Activated naive CD4-positive, alpha-beta T cell treated with anti-CD3 and anti-CD28 coated beads, Interleukin-2, amount 50 U/mL, for 24 hours (primary cell): ENCODE data around the gene TMEM59L.
A peak's percentile ranks its signal among the peaks of the same experiment; 100 is the strongest.

ENCODE experiments used
- H3K27ac Mint-ChIP-seq: one replicate; pipeline ENCODE4 v1.8.0; 2021; ENCODE audit warnings: mild to moderate bottlenecking, mixed read lengths
- H3K27me3 Mint-ChIP-seq: one replicate; pipeline ENCODE4 v1.8.0; 2021; ENCODE audit warnings: mixed read lengths
- H3K36me3 Mint-ChIP-seq: one replicate; pipeline ENCODE4 v1.8.0; 2021; ENCODE audit warnings: mixed read lengths
- H3K4me1 Mint-ChIP-seq: one replicate; pipeline ENCODE4 v1.8.0; 2021; ENCODE audit warnings: mixed read lengths
- H3K4me3 Mint-ChIP-seq: one replicate; pipeline ENCODE4 v1.8.0; 2021; ENCODE audit warnings: mild to moderate bottlenecking, mixed read lengths
- H3K9me3 Mint-ChIP-seq: one replicate; pipeline ENCODE4 v1.8.0; 2021; ENCODE audit warnings: mixed read lengths

The TMEM59L gene

GRCh38 chr19:18637673-18638630 is 25.3 kb downstream of the TMEM59L start:
- Mint-ChIP-seq H3K27me3 (no peaks in the 10 kb centered on the region), H3K36me3 (no peaks in the 10 kb centered on the region), H3K27ac (no peak overlapping the region), H3K9me3 (no peaks in the 10 kb centered on the region), H3K4me1 (peaks cover 34% of the 10 kb centered on the region), H3K4me3 (peak overlapping the region; percentile 90)

- H3K9me3 Mint-ChIP-seq: no peaks in the 10 kb centered on the region
- peak overlapping the region; percentile 34 for H3K4me3 Mint-ChIP-seq
- H3K36me3 Mint-ChIP-seq: no peaks in the 10 kb centered on the region
- H3K27me3 Mint-ChIP-seq: no peaks in the 10 kb centered on the region
- peak overlapping the region; percentile 88 for H3K27ac Mint-ChIP-seq
- peaks cover 40% of the 10 kb centered on the region for H3K4me1 Mint-ChIP-seq
These were observed 27.1 kb downstream of the TMEM59L start for GRCh38 chr19:18639706-18640243.

- Mint-ChIP-seq H3K36me3 (no peaks in the 10 kb centered on the region), H3K27ac (no peak overlapping the region), H3K27me3 (no peaks in the 10 kb centered on the region), H3K4me3 (no peak overlapping the region), H3K9me3 (no peaks in the 10 kb centered on the region), H3K4me1 (peaks cover 31% of the 10 kb centered on the region)
These were observed 31.7 kb downstream of the TMEM59L start for GRCh38 chr19:18644196-18645034.

- Mint-ChIP-seq H3K9me3 (no peaks in the 10 kb centered on the region), H3K27ac (no peak overlapping the region), H3K4me3 (no peak overlapping the region), H3K36me3 (no peaks in the 10 kb centered on the region), H3K27me3 (no peaks in the 10 kb centered on the region), H3K4me1 (peaks cover 31% of the 10 kb centered on the region)
These were observed 32.4 kb downstream of the TMEM59L start for GRCh38 chr19:18645035-18645511.

GRCh38 chr19:18646535-18647370 is 34.1 kb downstream of the TMEM59L start:
- Mint-ChIP-seq H3K4me1 (peaks cover 31% of the 10 kb centered on the region), H3K36me3 (no peaks in the 10 kb centered on the region), H3K4me3 (no peak overlapping the region)

GRCh38 chr19:18647371-18647767 is 34.7 kb downstream of the TMEM59L start:
- Mint-ChIP-seq H3K4me3 (no peak overlapping the region), H3K36me3 (no peaks in the 10 kb centered on the region), H3K9me3 (no peaks in the 10 kb centered on the region), H3K4me1 (peaks cover 31% of the 10 kb centered on the region), H3K27ac (no peak overlapping the region), H3K27me3 (no peaks in the 10 kb centered on the region)

More at GRCh38 chr19:18646535-18647370, 34.1 kb downstream of the TMEM59L start:
- Mint-ChIP-seq H3K9me3 (no peaks in the 10 kb centered on the region), H3K27ac (no peak overlapping the region), H3K27me3 (no peaks in the 10 kb centered on the region)

GRCh38 chr19:18647807-18648206 is 35.1 kb downstream of the TMEM59L start:
- no peak overlapping the region for H3K4me3 Mint-ChIP-seq
- no peaks in the 10 kb centered on the region for H3K9me3 Mint-ChIP-seq
- H3K36me3 Mint-ChIP-seq: no peaks in the 10 kb centered on the region
- no peaks in the 10 kb centered on the region for H3K27me3 Mint-ChIP-seq
- peaks cover 31% of the 10 kb centered on the region for H3K4me1 Mint-ChIP-seq
- H3K27ac Mint-ChIP-seq: no peak overlapping the region

- Mint-ChIP-seq H3K4me1 (peaks cover 28% of the 10 kb centered on the region), H3K27ac (no peak overlapping the region), H3K4me3 (no peak overlapping the region), H3K36me3 (no peaks in the 10 kb centered on the region), H3K27me3 (no peaks in the 10 kb centered on the region), H3K9me3 (no peaks in the 10 kb centered on the region)
These were observed 36.3 kb downstream of the TMEM59L start for GRCh38 chr19:18648973-18649315.

- no peaks in the 10 kb centered on the region for H3K9me3 Mint-ChIP-seq
- H3K4me3 Mint-ChIP-seq: no peak overlapping the region
- H3K4me1 Mint-ChIP-seq: peaks cover 24% of the 10 kb centered on the region
- H3K36me3 Mint-ChIP-seq: no peaks in the 10 kb centered on the region
- no peak overlapping the region for H3K27ac Mint-ChIP-seq
- no peaks in the 10 kb centered on the region for H3K27me3 Mint-ChIP-seq
These were observed 36.8 kb downstream of the TMEM59L start for GRCh38 chr19:18649371-18650020.

- no peak overlapping the region for H3K27ac Mint-ChIP-seq
- no peaks in the 10 kb centered on the region for H3K36me3 Mint-ChIP-seq
- H3K4me3 Mint-ChIP-seq: no peak overlapping the region
- H3K4me1 Mint-ChIP-seq: peaks cover 25% of the 10 kb centered on the region
- H3K27me3 Mint-ChIP-seq: no peaks in the 10 kb centered on the region
- no peaks in the 10 kb centered on the region for H3K9me3 Mint-ChIP-seq
These were observed 37.3 kb downstream of the TMEM59L start for GRCh38 chr19:18650021-18650390.

GRCh38 chr19:18650468-18651041 is 37.9 kb downstream of the TMEM59L start:
- Mint-ChIP-seq H3K27ac (no peak overlapping the region), H3K9me3 (no peaks in the 10 kb centered on the region), H3K4me3 (no peak overlapping the region), H3K27me3 (no peaks in the 10 kb centered on the region), H3K36me3 (no peaks in the 10 kb centered on the region), H3K4me1 (peaks cover 25% of the 10 kb centered on the region)

- Mint-ChIP-seq H3K9me3 (no peaks in the 10 kb centered on the region), H3K27ac (no peak overlapping the region), H3K4me1 (peaks cover 25% of the 10 kb centered on the region), H3K36me3 (no peaks in the 10 kb centered on the region), H3K27me3 (no peaks in the 10 kb centered on the region), H3K4me3 (no peak overlapping the region)
These were observed 38.6 kb downstream of the TMEM59L start for GRCh38 chr19:18651300-18651699.

- Mint-ChIP-seq H3K4me3 (no peak overlapping the region), H3K27me3 (no peaks in the 10 kb centered on the region), H3K36me3 (no peaks in the 10 kb centered on the region), H3K9me3 (no peaks in the 10 kb centered on the region), H3K27ac (peak overlapping the region; percentile 8), H3K4me1 (peaks cover 23% of the 10 kb centered on the region)
These were observed 39.1 kb downstream of the TMEM59L start for GRCh38 chr19:18651733-18652132.

GRCh38 chr19:18653853-18654252 is 41.2 kb downstream of the TMEM59L start:
- no peaks in the 10 kb centered on the region for H3K27me3 Mint-ChIP-seq
- peak overlapping the region; percentile 62 for H3K27ac Mint-ChIP-seq
- H3K36me3 Mint-ChIP-seq: no peaks in the 10 kb centered on the region
- no peaks in the 10 kb centered on the region for H3K9me3 Mint-ChIP-seq
- H3K4me1 Mint-ChIP-seq: peaks cover 30% of the 10 kb centered on the region
- no peak overlapping the region for H3K4me3 Mint-ChIP-seq
